NCI-H2029 (cell line): ENCODE results near the gene ZSCAN21.

ENCODE experiments used
- DNase-seq: peaks from one replicate; lab custom pipeline; 2025; lab: John Stamatoyannopoulos, UW

Gene ZSCAN21

GRCh38 chr7:100027197-100027596 is 22.4 kb upstream of the ZSCAN21 start:
- no peak for DNase-seq

- DNase-seq: no peak
Measured at GRCh38 chr7:100029596-100029995, 20.0 kb upstream of the ZSCAN21 start.

GRCh38 chr7:100033526-100033925 is 16.0 kb upstream of the ZSCAN21 start:
- no peak for DNase-seq

- DNase-seq: no peak
Measured at GRCh38 chr7:100034871-100035510, 14.6 kb upstream of the ZSCAN21 start.

GRCh38 chr7:100035876-100036275 is 13.7 kb upstream of the ZSCAN21 start:
- no peak for DNase-seq

GRCh38 chr7:100038326-100038725 is 11.2 kb upstream of the ZSCAN21 start:
- DNase-seq: no peak

GRCh38 chr7:100040575-100040974 is 9.0 kb upstream of the ZSCAN21 start:
- no peak for DNase-seq

GRCh38 chr7:100044718-100045117 is 4.9 kb upstream of the ZSCAN21 start:
- DNase-seq: peak; percentile 30

GRCh38 chr7:100048680-100049079 is 894 bp upstream of the ZSCAN21 start:
- no peak for DNase-seq

GRCh38 chr7:100051611-100052010 is 2.0 kb downstream of the ZSCAN21 start:
- DNase-seq: no peak

GRCh38 chr7:100053215-100053614 is 3.6 kb downstream of the ZSCAN21 start:
- DNase-seq: peak; percentile 17

- DNase-seq: no peak
Measured at GRCh38 chr7:100057006-100057405, 7.4 kb downstream of the ZSCAN21 start.

- no peak for DNase-seq
Measured at GRCh38 chr7:100059251-100059739, 9.7 kb downstream of the ZSCAN21 start.

GRCh38 chr7:100061518-100062193 is 12.1 kb downstream of the ZSCAN21 start:
- DNase-seq: no peak

- no peak for DNase-seq
Measured at GRCh38 chr7:100063376-100063775, 13.8 kb downstream of the ZSCAN21 start.

GRCh38 chr7:100064162-100064561 is 14.6 kb downstream of the ZSCAN21 start:
- DNase-seq: no peak

GRCh38 chr7:100065452-100066186 is 16.0 kb downstream of the ZSCAN21 start:
- DNase-seq: no peak

- no peak for DNase-seq
Measured at GRCh38 chr7:100066953-100067352, 17.4 kb downstream of the ZSCAN21 start.

GRCh38 chr7:100069991-100070390 is 20.4 kb downstream of the ZSCAN21 start:
- no peak for DNase-seq

- DNase-seq: no peak
Measured at GRCh38 chr7:100071018-100071723, 21.6 kb downstream of the ZSCAN21 start.

GRCh38 chr7:100072462-100072861 is 22.9 kb downstream of the ZSCAN21 start:
- DNase-seq: no peak

- no peak for DNase-seq
Measured at GRCh38 chr7:100074841-100075240, 25.3 kb downstream of the ZSCAN21 start.
